HG03159 (cell line): ENCODE data around the gene RAD51B.
A peak's percentile ranks its signal among the peaks of the same experiment; 100 is the strongest.

Source experiments
- ATAC-seq: cut with Tn5 transposase; IDR thresholded peaks from one replicate; pipeline ENCODE4 v1.9.1; 2021; ENCODE audit warnings: mild to moderate bottlenecking, moderate library complexity; ENCODE audit not compliant: unreplicated experiment

The RAD51B gene

DNA sequence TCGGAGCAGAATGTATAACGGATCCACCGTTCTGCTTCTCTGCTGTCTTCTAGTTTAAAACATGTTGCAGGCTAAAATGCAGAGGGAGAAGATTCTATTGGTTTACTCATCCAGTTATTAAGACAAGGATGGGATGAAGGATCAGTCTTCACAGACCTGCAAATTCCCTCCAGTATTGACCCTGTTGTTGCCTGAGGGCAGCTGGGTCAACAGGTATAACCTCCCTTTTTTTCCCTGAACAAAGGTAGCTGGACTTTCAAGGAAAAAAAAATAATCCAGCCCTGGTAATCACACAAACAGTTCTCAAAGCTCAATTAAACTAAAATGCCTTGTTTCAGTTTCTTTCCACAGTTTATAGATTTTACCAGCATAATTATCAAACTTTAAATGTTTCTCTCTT is 492.7 kb downstream of the RAD51B start:
- ATAC-seq = peak; percentile 4

DNA sequence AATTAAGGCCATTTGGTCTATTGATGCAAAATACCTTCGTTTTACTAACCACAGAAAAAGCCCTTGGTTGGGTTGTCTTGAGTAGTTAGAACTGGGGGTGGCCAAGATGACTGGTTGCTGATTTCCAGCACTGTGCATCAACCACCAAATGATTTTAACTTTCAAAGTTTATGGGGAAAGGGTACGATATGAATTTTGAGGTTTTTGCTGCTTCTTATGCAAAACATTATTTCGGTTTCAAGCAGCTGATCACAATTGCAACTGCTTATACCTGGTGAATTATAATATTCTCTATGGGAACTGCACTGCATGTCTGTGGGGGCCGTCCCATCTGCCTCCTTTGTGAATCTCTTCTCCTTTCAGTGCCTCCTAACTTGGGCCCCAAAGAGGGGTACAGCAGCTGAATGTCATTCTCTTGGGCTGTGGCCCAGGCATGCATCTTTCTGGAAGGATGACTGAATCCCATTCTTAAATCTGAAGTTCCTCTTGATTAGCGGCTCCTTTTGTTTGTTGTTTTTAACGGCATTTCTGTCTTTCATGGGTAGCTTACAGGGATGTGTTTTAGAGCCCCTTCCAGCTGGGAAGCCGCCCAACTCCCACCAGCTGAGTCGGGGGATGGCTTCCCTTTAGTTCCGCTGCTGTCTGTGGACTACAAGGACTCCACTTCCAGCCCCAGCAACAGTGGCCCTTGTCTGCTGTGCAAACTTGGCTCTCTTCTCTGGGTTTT is 493.5 kb downstream of the RAD51B start:
- ATAC-seq = peak; percentile 85

DNA sequence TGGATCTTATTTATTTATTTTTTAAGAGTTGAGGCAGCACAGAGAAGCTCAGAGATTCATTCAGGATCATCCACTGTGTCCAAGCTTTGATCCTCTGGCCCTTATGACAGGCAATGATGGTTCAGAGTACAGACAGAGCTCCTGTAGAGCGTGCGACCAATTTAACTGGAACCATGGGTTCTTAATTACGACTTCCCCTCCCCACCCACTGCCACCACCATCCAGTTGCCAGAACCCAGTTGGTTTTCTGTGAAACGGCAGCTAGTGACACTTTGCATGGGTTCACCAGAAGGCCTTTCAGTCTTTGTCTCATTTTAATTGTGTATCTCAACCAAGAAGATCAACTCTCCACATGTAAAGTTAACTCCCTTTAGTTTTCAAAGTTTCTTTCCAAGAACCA is 495.1 kb downstream of the RAD51B start:
- no peak for ATAC-seq

DNA sequence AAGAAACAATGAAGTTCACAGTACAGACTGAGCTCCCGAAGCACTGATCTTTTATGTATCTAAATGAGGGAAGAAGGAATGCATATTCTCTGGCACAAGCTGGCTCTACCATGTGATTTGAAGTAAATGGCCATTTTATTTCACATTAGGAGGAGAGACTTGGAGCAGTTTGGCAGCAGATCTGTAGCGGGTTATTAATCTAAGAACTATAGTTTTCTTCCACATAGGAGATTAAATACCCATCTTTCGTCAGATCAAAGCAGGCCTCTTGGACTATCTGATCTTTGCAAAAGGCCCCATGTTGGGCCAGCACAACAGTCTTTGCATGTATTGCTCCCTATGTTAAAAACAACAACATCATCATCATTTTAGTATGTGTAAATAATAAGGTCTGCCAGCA is 495.5 kb downstream of the RAD51B start:
- ATAC-seq = no peak

DNA sequence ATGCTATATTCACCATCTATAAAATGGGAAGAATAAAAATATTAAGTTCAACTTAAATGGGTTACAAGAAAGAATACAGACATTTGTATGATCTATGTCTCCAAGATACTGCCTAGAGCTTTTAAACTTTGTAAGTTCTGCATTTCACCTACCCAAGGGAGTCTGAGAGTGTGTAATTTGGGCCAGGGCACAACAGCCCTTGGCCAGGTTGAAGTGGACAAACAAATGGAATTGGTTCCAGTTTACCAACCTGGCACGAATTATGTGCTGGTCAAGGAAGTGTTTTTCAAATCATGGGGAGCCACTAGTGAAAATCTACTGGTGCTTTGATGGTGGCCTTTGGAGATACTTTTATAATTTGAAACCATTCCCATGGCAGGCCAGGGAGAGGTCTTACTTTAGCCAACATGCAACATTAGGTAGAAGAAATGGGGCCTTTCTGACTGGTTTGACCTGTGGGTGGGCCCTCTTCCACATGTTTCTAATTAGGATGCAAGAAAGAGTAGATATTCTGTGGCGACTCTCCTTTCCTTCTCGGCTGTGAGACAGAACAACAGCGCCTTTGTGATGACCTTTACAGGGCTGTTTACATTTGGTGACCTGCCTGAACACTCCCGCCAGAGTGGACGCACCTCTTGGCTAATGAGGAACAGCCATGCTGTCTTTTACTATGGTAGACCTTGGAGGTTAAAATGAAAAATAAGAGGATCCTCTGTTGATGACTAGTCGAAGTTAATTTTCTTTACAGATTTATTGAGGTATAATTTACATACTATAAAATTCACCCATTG is 496.7 kb downstream of the RAD51B start:
- no peak for ATAC-seq

DNA sequence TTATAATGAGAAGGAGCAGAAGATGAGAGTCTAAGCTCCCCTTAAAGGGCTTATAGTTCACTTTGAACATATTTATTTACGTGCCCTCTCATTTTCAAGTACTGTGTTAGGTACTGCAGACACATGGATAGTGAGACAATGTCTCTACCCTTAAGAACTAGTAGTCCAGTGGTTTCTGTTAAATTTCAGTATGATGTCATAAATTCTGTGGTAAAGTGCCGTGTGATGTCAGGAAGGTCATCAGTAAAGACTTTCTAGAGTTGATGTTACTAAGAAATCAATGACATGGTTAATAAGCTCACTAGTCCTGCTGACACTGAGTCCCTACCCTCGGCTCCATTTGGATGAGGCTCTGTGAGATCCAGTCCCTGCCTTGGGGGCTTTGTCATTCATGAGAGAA is 497.7 kb downstream of the RAD51B start:
- ATAC-seq = no peak

DNA sequence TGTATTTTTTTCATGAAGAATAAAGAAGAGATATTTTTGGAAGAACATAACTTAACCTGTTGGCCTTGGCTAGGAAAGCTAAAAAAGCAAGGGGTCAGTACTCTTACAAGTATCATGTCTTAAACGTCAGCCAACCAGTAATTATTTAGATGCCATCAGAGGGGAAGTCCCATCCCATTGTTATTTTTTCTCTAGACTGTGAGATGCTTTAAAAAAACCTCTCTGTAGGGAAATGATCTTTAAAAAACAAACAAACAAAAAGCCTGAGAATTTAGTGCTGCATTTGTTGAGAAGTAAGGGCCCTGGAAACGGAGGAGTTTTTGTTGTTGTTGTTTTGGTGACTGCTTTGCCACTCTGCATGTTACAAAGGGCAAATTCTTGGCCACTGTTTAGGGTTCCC is 499.2 kb downstream of the RAD51B start:
- no peak for ATAC-seq

DNA sequence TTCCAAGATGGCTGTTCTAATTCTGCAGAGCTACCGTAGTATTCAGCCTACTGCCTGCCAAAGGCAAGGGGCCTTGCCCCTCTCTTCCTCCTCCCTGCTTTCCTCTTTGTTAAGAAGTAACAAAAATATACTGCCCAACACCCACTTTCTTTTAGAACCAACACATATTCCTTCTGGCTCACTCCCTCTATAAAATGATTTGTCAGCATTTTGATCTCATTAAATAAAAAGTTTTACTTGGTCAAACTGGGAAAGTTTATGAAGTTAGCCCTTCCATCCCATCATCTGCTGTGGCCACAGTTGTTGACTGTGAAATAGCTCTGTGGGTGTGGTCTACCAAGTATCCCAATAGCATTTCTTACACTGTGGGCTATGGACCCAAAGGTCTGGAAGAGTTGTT is 500.9 kb downstream of the RAD51B start:
- ATAC-seq = no peak

DNA sequence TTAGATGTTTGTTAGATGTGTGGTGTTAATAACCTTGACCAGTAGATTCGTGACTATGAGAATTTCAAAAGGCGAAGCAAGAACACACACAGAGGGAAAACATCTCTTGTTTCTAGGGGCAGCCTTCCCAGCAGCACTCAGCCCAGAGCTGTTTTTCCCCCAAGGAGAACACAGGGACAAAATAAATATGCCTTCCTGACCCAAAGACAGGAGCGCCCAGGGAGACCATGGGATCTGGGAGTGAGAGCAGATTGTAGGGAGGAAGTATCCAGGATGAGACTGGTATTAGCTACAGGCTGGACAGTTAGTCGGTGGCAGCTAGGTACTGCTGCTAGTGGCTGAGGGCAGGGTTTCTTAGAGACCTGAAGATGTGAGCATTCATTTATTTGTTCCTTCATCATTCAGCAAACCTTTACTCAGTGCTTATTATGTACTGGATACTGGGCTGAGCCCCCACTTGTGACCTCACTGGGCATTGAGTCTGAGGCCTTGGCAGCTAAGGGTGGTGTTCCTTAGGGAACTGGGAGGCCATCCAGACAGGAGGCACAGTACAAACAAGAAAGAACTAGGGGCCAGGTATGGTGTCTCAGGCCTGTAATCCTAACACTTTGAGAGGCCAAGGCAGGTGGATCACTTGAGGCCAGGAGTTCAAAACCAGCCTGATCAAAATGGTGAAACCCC is 503.5 kb downstream of the RAD51B start:
- ATAC-seq = no peak

DNA sequence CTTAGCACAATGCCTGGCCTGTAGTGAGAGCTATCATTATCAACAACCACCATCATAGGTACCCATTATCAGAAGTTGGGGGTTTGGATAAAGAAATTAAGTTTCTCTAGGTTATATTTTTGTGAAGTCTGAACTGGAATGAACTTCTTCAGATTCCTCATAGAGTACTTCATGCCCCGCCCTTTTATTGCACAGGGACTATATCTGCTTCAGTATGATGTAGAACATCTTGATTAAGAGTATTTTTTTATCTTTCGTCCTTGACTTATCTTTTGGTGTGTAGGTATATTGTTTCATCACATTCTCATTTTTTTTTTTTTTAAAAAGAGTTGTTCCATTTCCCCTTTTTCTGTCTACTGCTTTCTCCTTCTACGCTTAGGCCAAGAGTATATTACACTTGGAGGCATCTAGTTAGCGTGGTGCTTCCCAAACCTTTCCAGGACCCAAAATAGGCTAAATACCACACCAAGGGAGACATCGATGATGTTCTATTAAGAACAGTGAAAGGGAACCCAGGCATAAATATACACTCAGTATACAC is 505.8 kb downstream of the RAD51B start:
- ATAC-seq = no peak

DNA sequence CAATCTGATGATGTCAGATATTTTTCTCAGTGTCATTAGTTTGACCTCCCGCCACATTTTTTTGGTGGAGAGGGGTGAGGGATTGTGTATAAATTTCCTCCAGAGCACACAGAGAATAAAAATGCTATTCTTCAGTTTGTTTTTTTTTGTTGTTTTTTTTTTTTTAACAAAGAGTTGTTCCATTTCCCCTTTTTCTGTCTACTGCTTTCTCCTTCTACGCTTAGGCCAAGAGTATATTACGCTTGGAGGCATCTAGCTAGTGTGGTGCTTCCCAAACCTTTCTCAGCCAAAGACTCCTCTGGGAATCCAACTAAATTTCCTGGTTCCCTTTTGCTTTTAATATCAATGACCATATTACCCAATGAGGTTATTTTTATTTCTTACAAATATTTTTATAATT is 507.7 kb downstream of the RAD51B start:
- ATAC-seq = no peak

DNA sequence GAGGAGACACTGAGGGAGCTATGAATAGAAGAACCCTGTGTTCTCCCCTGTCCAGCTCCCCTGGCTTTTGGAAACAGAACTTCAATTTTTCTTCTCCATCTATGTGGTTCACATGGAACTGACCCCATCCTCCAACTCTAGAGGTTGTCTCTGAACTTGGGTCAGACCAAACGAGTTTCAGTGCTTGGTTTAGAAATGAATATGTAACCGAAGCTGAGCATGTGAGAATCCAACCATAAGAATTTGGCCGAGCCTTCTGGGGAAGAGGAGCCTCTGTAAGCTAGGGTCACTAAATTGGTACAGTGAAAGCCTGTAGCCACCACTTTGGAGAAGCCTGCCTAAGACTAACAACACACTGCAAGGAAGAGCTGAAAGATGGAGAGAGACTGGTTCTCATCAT is 508.9 kb downstream of the RAD51B start:
- peak; percentile 64 for ATAC-seq

DNA sequence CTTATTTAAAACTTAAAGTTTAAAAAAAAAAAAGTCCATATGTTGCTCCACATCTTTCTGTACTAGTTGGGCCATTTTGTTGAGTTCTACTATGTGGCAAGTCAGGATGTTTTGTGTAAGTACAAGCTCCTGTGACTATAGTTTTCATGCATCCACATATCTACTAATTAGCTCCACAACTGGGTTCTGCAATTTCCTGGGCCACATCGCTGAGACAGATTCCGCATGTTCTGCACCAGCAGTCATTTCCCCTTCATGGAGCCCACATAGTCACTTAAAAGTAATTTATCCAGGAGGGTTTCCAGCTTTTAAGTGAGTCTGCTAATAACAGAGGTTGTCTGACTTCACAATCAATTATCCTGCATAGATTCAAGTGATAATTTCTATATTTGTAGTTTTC is 511.8 kb downstream of the RAD51B start:
- no peak for ATAC-seq

DNA sequence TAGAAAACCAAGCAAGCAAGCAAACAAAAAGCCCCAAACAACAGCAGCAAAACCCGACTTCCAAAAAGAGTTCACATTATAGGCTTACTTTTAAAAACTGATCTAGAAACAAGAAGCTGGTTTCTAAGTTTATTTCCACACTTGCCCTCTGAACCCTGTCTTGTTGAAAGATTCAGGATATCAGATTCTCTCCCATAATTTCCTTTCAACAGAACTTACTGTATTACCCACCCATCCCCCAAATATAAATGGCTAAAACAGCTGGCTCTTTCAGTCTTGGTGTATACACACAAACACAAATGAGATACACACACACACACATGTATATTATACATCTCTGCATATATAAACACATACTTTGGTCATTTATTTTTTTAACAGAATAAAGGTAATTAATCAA is 512.4 kb downstream of the RAD51B start:
- no peak for ATAC-seq

DNA sequence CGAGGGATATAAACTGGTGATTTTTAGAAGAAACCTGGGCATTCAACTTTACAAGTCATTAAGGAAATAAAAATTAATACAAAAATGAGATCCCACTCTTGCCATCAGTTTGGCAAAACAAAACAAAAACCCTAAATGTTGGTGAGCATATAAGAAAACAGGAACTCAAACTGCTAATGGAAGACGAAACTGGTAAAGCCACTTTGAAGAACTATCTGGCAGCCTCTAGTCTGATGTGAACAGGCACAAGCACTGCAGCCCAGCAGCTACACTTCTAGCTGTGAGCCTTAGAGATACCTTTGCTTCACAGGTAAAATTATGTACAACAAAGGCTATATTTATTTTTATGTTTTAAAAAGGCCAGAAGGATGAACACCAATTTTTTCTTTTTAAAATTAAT is 513.7 kb downstream of the RAD51B start:
- ATAC-seq = no peak

DNA sequence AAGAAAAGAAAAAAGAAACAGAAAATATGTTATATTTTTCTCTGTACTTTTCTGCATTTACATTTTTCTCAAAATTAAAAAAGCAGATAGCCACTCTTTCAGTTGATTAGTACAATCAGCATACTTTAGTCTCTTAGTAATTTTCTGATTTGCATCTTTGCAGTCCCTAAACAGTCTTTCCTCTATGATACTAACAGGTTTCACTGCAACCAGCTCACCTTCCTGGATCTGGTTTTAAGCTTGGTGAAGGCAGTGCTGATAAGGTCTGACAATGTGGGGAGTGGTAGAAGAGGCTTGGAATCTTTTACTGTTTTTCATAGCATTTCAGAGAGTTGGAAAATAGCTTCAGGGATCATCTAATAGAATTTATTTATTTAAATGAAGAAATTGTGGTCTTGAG is 515.7 kb downstream of the RAD51B start:
- ATAC-seq = no peak

DNA sequence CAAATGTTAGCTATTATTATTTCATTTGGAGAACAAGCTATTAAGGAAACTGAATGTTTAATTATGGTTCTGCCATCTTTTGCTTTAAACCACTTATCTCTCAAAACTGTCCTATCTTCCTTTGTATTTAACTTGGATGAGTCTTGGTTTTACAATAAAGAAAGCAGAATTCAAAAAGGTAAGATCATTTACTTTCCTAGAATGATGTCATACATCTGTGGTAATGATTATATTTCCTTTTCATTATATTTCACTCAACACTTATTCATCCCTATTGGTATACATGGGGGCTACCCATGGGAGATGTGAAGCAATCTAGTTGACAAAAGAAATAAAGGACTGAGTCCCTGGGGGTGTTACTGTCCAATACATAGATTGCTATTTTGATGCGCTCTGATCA is 516.6 kb downstream of the RAD51B start:
- no peak for ATAC-seq

DNA sequence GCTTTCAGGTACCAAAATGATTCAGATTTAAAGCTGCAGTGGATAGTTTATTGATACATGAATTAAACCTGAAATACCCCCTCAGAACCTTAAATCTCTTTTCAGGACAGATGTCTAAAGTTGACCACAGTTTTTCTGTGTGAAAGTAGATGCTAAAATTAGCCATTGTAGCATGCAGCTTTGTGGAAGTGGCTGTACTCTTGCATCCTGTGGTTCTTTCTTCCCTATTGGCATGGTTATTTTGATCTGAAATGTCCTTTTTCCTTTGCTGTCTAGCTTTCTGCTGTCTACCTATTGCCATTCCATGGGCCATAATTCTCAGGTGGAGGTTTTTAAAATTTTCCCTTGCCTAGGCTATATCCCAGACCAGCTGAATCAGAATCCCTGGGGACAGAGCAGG is 517.7 kb downstream of the RAD51B start:
- ATAC-seq = no peak

DNA sequence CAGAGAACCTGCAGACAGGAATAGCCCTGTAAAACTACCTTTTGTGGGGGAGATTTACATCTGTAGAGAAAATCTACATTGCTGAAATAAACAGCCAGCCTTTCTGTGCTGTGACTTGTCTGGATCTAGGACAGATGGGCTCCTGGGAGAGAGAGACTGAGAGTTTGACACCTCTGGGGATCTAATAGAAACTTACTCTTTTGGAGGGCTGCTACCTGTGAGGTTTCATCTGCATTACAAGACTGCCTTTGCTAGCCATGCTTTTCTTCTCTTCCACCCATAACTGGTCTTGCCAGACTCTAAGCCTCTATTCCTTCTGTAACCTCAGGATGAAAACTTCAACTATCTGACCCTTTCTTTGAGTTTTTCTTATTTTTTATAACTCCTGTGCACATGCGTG is 520.7 kb downstream of the RAD51B start:
- no peak for ATAC-seq

DNA sequence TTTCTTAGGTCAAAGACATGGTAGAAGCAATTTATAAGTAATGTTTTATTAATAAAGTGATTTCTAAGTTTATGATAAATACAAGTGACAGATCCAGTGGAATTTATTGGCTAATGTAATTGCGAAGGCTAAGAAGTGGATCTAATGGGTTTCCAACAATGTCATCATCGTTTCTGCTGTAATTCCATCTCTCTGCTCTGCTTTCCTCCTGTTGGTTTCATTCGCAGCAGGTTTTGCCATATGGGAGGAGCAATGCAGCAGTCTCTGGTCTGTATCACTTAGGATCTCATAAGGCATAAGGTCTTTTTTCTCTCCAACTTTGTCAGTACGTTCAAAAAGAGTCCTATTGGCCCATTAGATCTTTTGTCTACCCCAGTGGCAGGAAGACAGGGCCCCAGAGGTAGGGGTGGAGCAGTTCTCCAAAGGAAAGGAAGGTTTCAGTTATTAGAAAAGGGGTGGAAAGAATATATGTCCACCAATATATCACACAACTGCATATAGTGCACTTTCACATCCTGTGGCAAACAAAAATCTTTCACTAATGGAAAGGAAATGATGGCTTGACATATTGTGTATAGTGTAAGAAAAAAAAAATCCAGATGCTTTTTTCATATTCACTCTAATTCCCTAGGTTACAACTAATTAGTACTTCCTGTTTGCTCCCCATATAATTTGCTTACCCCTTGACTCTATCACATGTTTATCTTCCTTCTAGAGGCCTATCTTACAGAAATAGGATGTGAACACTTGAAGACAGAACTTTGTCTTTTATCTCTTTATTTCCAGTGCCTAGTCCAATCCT is 522.0 kb downstream of the RAD51B start:
- peak; percentile 72 for ATAC-seq

DNA sequence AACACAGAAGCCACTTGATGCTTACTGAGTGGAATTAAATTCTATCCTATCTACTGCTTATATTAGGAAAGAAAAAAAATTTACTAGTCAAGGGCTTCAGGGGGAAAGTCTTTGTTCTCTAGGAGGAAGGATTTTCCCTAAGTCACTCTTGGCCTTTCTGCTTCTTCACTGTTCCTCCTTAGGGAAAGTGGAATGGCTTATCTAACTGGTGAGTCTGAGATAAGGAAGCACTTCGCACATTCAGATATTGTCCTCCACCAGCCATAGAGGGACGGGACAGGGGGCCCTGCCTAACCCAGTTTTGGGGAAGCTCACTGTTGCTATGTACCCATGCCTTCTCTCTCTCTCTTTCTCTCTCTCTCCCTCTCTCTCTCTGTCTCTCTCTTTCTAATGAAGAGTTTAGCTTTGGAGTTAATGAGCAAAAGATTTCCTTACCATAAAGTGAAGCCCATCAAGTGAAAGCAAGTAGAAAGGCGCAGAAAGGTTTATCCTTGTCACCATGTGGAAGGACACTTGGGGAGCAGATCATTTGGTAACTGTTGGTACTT is 522.7 kb downstream of the RAD51B start:
- ATAC-seq = no peak
